ENCODE results near the gene COL23A1.

DNA sequence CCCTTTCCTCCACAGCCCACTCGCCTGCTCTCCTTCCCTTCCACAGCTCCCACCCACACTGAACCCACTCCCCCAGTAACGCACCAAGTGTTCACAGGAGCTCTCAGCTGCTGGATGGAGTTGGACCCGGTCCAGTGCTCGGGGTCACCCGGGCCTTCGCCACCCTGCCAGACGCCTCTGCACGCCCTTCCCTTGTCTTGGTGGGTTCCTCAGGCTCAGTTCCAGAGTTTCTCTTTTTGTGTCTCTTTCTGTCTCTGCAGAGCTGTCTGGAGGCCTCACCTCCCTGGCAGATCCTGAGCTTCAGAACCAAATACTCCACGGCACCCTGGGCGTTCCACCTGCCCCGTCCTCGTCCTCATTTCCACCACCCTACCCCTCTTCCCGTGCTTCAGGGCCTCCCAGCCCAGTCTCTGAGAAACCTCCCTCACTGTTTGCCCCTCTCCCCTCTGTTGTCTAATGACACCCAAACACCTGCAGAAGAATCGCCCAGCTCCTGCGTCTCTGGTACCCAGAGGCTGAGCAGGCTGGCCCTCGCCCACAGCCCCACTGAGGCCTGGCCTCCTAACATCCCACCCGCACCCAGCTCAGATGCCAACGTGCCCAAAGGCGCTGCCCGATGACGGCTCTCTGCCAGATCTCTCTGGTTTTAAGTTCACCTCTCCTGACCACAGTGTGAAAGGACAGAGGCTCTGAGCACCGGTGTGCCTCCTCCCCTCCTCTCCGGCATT, 74.3 kb downstream of the COL23A1 start:
- TF ChIP-seq EZH2 (IDR thresholded peaks at IDR 0.05; ENCODE audit: borderline replicate concordance, low read depth, low read length, poor library complexity, severe bottlenecking), result no peak
- TF ChIP-seq, protein P1, sequence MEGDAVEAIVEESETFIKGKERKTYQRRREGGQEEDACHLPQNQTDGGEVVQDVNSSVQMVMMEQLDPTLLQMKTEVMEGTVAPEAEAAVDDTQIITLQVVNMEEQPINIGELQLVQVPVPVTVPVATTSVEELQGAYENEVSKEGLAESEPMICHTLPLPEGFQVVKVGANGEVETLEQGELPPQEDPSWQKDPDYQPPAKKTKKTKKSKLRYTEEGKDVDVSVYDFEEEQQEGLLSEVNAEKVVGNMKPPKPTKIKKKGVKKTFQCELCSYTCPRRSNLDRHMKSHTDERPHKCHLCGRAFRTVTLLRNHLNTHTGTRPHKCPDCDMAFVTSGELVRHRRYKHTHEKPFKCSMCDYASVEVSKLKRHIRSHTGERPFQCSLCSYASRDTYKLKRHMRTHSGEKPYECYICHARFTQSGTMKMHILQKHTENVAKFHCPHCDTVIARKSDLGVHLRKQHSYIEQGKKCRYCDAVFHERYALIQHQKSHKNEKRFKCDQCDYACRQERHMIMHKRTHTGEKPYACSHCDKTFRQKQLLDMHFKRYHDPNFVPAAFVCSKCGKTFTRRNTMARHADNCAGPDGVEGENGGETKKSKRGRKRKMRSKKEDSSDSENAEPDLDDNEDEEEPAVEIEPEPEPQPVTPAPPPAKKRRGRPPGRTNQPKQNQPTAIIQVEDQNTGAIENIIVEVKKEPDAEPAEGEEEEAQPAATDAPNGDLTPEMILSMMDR (conservative IDR thresholded peaks at IDR 0.05; ENCODE audit: low read depth, low read length), result no peak
